HCEC 1CT (cell line): Measurements from ENCODE around the gene EEF1AKMT4.

Experiments used
- DNase-seq: peaks from one replicate; pipeline ENCODE4 v3.0.0-alpha.2; 2017

The EEF1AKMT4 gene

DNA sequence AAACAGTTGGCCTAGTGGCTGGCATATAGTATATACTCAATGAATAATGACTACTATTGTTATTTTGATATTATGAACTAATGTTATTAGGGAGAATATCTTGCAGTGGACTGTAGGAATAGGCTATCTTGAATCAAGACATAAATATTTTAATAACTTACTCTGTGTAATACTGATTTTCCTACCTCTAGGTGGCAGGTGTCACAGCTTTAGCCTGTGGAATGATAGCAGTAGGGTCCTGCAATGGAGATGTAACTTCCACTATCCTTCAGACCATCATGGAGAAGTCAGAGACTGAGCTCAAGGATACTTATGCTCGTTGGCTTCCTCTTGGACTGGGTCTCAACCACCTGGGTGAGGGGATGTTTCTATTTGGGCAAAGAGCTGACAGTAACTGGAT is 56.1 kb downstream of the EEF1AKMT4 start:
- peak; percentile 26 for DNase-seq

DNA sequence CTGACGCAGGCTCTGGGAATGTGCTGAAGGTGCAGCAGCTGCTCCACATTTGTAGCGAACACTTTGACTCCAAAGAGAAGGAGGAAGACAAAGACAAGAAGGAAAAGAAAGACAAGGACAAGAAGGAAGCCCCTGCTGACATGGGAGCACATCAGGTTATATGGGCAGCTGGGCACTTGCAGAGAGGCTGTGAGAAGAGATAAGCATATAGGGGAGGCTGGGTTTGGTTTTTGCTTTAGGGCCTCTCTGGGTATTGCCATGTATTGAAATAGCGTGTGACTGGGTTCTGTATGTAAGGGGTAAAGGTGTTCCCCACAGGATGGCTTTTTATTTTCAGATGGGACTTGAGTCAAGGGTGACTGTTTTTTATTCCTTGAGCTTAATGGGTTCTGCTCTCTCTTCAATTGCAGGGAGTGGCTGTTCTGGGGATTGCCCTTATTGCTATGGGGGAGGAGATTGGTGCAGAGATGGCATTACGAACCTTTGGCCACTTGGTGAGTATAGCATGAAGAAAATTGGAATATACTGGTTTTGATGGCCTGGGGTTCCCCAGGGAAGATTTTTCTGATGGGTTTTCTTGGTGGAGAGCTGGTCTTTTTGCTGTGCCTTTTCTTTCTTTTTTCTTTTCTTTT is 57.0 kb downstream of the EEF1AKMT4 start:
- DNase-seq: no peak

GRCh38 chr3:184307915-184308314 is 58.4 kb downstream of the EEF1AKMT4 start:
- no peak for DNase-seq
